Transverse colon (tissue), 4 donors: ENCODE measurements around the gene PRKCA. TPM values are rescaled to one million over a fixed set of nuclear protein-coding genes. Genes with fewer than 3 reads are reported as not detected.

Source experiments
- DNase-seq: peaks from one replicate; pipeline ENCODE4 v3.0.0-alpha.2; 2019
- H3K27ac ChIP-seq, 4 donors: fragments of 200-600 bp; sonication (generic); 2 replicates each; pipeline ENCODE4 v1.5.1; 2016 to 2018; ENCODE audit warnings: inconsistent platforms in 4 of 4
- H3K27me3 ChIP-seq: fragments of 200-600 bp; sonication (generic); 2 replicates; pipeline ENCODE4 v1.5.1; 2017; ENCODE audit warnings: inconsistent platforms
- H3K36me3 ChIP-seq, 4 donors: fragments of 200-600 bp; sonication (generic); 2 replicates each; pipeline ENCODE4 v1.5.1; 2017 to 2019; ENCODE audit warnings: inconsistent platforms in 4 of 4
- H3K4me1 ChIP-seq, 4 donors: fragments of 200-600 bp; sonication (generic); 2 replicates each; pipeline ENCODE4 v1.5.1; 2017 to 2020; ENCODE audit warnings: inconsistent platforms in 4 of 4
- H3K4me3 ChIP-seq, 4 donors: fragments of 200-600 bp; sonication (generic); 1 replicate in 1 of 4; 2 replicates in 3 of 4; pipeline versions ENCODE4 v1.5.1 to v1.6.1; 2017 to 2019; ENCODE audit warnings: inconsistent platforms in 4 of 4
- H3K9me3 ChIP-seq, 2 donors: fragments of 200-600 bp; sonication (generic); 2 replicates each; pipeline ENCODE4 v1.5.1; 2017 to 2019; ENCODE audit warnings: inconsistent platforms in 2 of 2
- EP300 ChIP-seq: sonication (generic); formaldehyde crosslinking; IDR thresholded peaks from one replicate; pipeline ENCODE4 v1.6.1; 2017; ENCODE audit warnings: antibody characterized with exemption, low read depth
- POLR2A ChIP-seq: fragments of 450-650 bp; IDR thresholded peaks from one replicate; pipeline ENCODE4 v1.6.1; 2016; ENCODE audit warnings: antibody characterized with exemption, mild to moderate bottlenecking, moderate library complexity
- POLR2AphosphoS5 ChIP-seq, 3 donors: sonication (generic); formaldehyde crosslinking; IDR thresholded peaks; one replicate each; pipeline ENCODE4 v1.6.1; 2016; ENCODE audit warnings: antibody characterized with exemption in 3 of 3
- WGBS, 2 donors: methylation state at CpG; one replicate each; pipeline ENCODE4 v1.1.5; 2018; ENCODE audit warnings: low coverage in 1 of 2; 5-methylcytosine and 5-hydroxymethylcytosine counted together
- in situ Hi-C, 4 donors: fragments of 200-750 bp; cut with MboI; loops; one replicate each; pipeline versions ENCODE4 v1.15.0 to v1.15.1; 2017; ENCODE audit warnings: low sequenced_read_pairs in 3 of 4, low pct_ligation_motif_present in 1 of 4, low pct_unique_long_range_greater_than_20kb in 1 of 4
- intact Hi-C: fragments of 100-400 bp; cut with DNase I; formaldehyde crosslinking; loops from one replicate; pipeline ENCODE4 v1.15.1; 2023; ENCODE audit warnings: low total_unique reads
- total RNA-seq, 4 donors: library from RNA; depleted of rRNA; stranded (reverse); fragments of >200 nt; gene quantifications; one replicate each; pipeline ENCODE4 v1.1.0, GENCODE V29; 2016
- TF ChIP-seq, protein P1 (sequence below), 5 experiments: fragments of 200-600 bp in 3 of 5; fragments of 450-650 bp in 2 of 5; sonication (generic) in 3 of 5; IDR thresholded peaks; 1 replicate in 2 of 5; 2 replicates in 3 of 5; pipeline ENCODE4 v1.5.1; 2016 to 2017; ENCODE audit warnings: antibody characterized with exemption in 5 of 5, inconsistent platforms in 3 of 5, mild to moderate bottlenecking in 2 of 5, moderate library complexity in 1 of 5

Gene PRKCA
- total RNA-seq, 4 donors from 2014 or later, result 16.1 to 49.7 (median 31.7) TPM

DNA sequence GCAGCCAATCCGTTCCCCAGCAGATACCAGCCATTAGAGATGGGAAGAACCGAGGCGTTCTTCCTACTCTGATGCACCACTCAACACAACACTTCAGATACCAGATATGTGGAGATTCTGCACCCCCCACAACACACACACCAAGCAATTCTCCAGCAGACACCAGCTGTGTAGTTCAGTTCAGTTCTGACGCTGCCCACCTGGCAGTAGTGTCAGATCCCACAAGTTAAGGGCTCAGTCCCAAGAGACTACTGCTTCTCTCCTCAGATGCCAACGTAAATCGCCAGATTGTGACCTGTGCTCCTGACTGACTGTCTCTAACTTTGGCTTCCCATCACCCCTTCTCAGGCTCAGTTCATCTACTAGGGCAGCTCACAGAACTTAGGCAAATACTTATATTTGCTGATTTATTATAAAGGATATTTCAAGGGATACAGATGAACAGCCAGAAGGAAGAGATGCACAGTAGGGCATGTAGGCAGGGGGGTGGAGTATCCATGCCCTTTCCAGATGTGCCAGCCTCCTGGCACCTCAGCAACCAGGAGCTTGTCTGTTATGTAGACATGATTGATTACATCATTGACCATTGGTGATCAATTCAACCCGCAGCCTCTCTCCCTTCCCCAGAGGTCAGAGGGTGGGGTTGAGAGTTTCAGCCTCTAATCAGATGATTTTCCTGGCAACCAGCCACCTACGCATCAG is 110.6 kb downstream of the PRKCA start:
- Histone ChIP-seq H3K9me3 (no peaks in the 10 kb centered on the region), H3K27ac (peak overlapping the region; percentile 54 to 77 (median 69)), H3K4me1 (peaks cover 11 to 43% (median 27%) of the 10 kb centered on the region in 4 donors), H3K36me3 (no peaks in the 10 kb centered on the region), H3K4me3 (no peak overlapping the region), H3K27me3 (no peaks in the 10 kb centered on the region)
- in situ Hi-C loops, result no loop called here
- TF ChIP-seq, protein P1, sequence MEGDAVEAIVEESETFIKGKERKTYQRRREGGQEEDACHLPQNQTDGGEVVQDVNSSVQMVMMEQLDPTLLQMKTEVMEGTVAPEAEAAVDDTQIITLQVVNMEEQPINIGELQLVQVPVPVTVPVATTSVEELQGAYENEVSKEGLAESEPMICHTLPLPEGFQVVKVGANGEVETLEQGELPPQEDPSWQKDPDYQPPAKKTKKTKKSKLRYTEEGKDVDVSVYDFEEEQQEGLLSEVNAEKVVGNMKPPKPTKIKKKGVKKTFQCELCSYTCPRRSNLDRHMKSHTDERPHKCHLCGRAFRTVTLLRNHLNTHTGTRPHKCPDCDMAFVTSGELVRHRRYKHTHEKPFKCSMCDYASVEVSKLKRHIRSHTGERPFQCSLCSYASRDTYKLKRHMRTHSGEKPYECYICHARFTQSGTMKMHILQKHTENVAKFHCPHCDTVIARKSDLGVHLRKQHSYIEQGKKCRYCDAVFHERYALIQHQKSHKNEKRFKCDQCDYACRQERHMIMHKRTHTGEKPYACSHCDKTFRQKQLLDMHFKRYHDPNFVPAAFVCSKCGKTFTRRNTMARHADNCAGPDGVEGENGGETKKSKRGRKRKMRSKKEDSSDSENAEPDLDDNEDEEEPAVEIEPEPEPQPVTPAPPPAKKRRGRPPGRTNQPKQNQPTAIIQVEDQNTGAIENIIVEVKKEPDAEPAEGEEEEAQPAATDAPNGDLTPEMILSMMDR (IDR thresholded peaks at IDR 0.05), result no peak
- TF ChIP-seq POLR2A (no peak), EP300 (no peak), POLR2AphosphoS5 (IDR thresholded peaks at IDR 0.05) (no peak)
- intact Hi-C loops, result loop anchor here (10.0 kb wide), 1 partner anchor 152 kb away; no protein-coding TSS in a partner anchor
- no peak for DNase-seq
- 76 to 80% methylated on average over 6 to 8 of the region's 8 CpGs for WGBS, 2 donors

- no peaks in the 10 kb centered on the region for H3K27me3 ChIP-seq
- peak overlapping the region; percentile 54 to 77 (median 69) for H3K27ac ChIP-seq
- no peak overlapping the region for H3K4me3 ChIP-seq
- in situ Hi-C loops (no loop called here), intact Hi-C loops (loop anchor here (10.0 kb wide), 1 partner anchor 151 kb away; no protein-coding TSS in a partner anchor)
- no peaks in the 10 kb centered on the region for H3K9me3 ChIP-seq
- 68 to 71% methylated on average over 6 to 13 of the region's 13 CpGs for WGBS, 2 donors
- TF ChIP-seq, protein P1 (IDR thresholded peaks at IDR 0.05), result no peak
- TF ChIP-seq POLR2AphosphoS5 (IDR thresholded peaks at IDR 0.05), result no peak
- TF ChIP-seq EP300, result no peak
- no peak for TF ChIP-seq POLR2A
- DNase-seq, result no peak
- H3K4me1 ChIP-seq, result peaks cover 11 to 43% (median 27%) of the 10 kb centered on the region in 4 donors
- H3K36me3 ChIP-seq, result no peaks in the 10 kb centered on the region
These were observed 111.4 kb downstream of the PRKCA start for GRCh38 chr17:66413559-66414520.

- intact Hi-C loops, result loop anchor here (10.0 kb wide), 1 partner anchor 150 kb away; no protein-coding TSS in a partner anchor
- peaks cover 11 to 43% (median 27%) of the 10 kb centered on the region in 4 donors for H3K4me1 ChIP-seq
- WGBS, 2 donors, result 43 to 47% methylated on average over 4 of the region's 4 CpGs
- no peak overlapping the region for H3K4me3 ChIP-seq
- peak overlapping the region; percentile 54 to 77 (median 69) for H3K27ac ChIP-seq
- H3K36me3 ChIP-seq, result no peaks in the 10 kb centered on the region
- in situ Hi-C loops, result no loop called here
- no peaks in the 10 kb centered on the region for H3K9me3 ChIP-seq
- DNase-seq, result no peak
- TF ChIP-seq POLR2A (no peak), EP300 (no peak), POLR2AphosphoS5 (IDR thresholded peaks at IDR 0.05) (no peak)
- TF ChIP-seq, protein P1 (IDR thresholded peaks at IDR 0.05), result no peak
- H3K27me3 ChIP-seq, result no peaks in the 10 kb centered on the region
These were observed 112.3 kb downstream of the PRKCA start for GRCh38 chr17:66414561-66415175.
